ENCODE data around the gene FOXF2. TPM values are rescaled to one million over a fixed set of nuclear protein-coding genes. Genes with fewer than 3 reads are reported as not detected.

The FOXF2 gene
- not detected in 2 replicates for total RNA-seq
- total RNA-seq (2013), result not detected
- polyA plus RNA-seq, result not detected in 2 replicates
- polyA minus RNA-seq, result not detected in 2 replicates

DNA sequence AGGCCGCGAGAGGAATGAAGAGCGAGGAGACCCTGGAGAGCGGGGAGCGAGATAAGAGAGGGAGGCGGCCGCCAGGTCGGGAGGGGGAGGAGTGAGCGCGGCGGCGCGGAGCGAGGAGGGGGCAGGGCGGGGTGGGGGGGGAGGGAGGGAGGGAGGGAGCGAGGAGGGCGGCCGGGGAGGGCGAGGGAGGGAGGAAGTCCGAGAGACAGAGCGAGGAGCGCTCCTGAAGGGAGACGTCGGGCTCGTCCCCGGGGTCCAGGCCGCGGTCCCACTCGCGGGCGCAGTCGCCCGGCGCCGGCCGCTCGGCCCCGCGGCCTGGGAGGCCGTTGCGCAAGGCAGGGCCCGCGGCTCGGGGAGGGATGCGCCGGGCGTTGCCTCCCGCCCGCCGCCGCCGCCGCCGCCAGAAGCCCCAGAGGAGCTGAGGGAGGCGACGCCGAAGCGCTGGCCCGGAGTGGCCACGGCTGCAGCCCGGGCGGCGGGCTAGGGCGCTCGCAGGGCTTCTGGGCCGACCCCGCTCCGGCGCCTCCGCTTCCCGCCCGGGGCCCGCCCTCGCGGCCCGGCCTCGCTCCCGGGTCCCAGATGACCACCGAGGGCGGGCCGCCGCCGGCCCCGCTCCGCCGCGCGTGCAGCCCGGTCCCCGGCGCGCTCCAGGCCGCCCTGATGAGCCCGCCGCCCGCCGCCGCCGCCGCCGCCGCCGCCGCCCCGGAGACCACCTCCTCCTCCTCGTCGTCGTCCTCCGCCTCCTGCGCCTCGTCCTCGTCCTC, at the start of gene FOXF2:
Gene FOXF2, plus strand, starts transcription at position 208 of the 764 bp plus-strand sequence. Its CDS starts 372 bp downstream, at position 580.
- Histone ChIP-seq H3K36me3 (replicated peaks in 1 of 2; ENCODE audit: control extremely low read depth in 1 of 2, control insufficient read depth in 1 of 2, extremely low read depth in 1 of 2, insufficient read depth in 2 of 2, low read length in 1 of 2) (no peaks in the 10 kb centered on the region), H3K4me1 (ENCODE audit: control insufficient read depth in 2 of 2, insufficient read depth in 2 of 2, low read length in 2 of 2) (peaks cover 40 to 60% of the 10 kb centered on the region in 2 donors), H3K4me2 (replicated peaks; ENCODE audit: low read depth, low read length, poor library complexity, severe bottlenecking) (peak within 1 kb of the TSS; percentile 88), H3K27ac (ENCODE audit: low read length in 2 of 2) (no peak within 1 kb of the TSS), H4K20me1 (ENCODE audit: control insufficient read depth, insufficient read depth, low read length, poor library complexity, severe bottlenecking) (no peaks in the 10 kb centered on the region), H3K4me3 (ENCODE audit: control extremely low read depth in 1 of 5, extremely low read depth in 1 of 5, insufficient read depth in 1 of 5, low read depth in 2 of 5, low read length in 4 of 5) (peak within 1 kb of the TSS in 3 of 5 experiments; percentile 43 to 51 (median 46)), H3K9ac (ENCODE audit: low read length) (peak within 1 kb of the TSS; percentile 55), H3K27me3 (replicated peaks in 1 of 4; ENCODE audit: control extremely low read depth in 1 of 4, control insufficient read depth in 3 of 4, insufficient read depth in 4 of 4, low read length in 3 of 4) (peaks cover 0 to 86% (median 61%) of the 10 kb centered on the region in 4 experiments), H3K79me2 (ENCODE audit: control insufficient read depth, insufficient read depth, low read length) (no peaks in the 10 kb centered on the region), H2AFZ (ENCODE audit: insufficient read depth, low read depth, low read length, poor library complexity, severe bottlenecking) (peak within 1 kb of the TSS; percentile 68), H3K9me3 (ENCODE audit: control extremely low read depth in 1 of 3, control insufficient read depth in 2 of 3, insufficient read depth in 1 of 3, low read length in 2 of 3) (peaks cover 0 to 23% (median 0%) of the 10 kb centered on the region in 3 donors)
- Mint-ChIP-seq H3K4me3 (peak within 1 kb of the TSS; percentile 86), H3K27me3 (peaks cover 62% of the 10 kb centered on the region), H3K27ac (no peak within 1 kb of the TSS), H3K9me3 (ENCODE audit: insufficient read depth) (no peaks in the 10 kb centered on the region), H3K4me1 (peaks cover 33% of the 10 kb centered on the region)
- ATAC-seq (ENCODE audit: low read depth) (peak; percentile 22), DNase-seq (peak; percentile 35)
- TF ChIP-seq EZH2 (IDR thresholded peaks at IDR 0.05; ENCODE audit: borderline replicate concordance, insufficient read depth, low read depth, low read length, poor library complexity, severe bottlenecking), result no peak
- TF ChIP-seq, protein P1, sequence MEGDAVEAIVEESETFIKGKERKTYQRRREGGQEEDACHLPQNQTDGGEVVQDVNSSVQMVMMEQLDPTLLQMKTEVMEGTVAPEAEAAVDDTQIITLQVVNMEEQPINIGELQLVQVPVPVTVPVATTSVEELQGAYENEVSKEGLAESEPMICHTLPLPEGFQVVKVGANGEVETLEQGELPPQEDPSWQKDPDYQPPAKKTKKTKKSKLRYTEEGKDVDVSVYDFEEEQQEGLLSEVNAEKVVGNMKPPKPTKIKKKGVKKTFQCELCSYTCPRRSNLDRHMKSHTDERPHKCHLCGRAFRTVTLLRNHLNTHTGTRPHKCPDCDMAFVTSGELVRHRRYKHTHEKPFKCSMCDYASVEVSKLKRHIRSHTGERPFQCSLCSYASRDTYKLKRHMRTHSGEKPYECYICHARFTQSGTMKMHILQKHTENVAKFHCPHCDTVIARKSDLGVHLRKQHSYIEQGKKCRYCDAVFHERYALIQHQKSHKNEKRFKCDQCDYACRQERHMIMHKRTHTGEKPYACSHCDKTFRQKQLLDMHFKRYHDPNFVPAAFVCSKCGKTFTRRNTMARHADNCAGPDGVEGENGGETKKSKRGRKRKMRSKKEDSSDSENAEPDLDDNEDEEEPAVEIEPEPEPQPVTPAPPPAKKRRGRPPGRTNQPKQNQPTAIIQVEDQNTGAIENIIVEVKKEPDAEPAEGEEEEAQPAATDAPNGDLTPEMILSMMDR (IDR thresholded peaks at IDR 0.05), result no peak
- 5% methylated on average over 96 of the region's 112 CpGs for WGBS (ENCODE audit: insufficient coverage)
- ChIA-PET POLR2A (no interaction called here), CTCF (interaction anchor here (1.6 kb wide), 1 partner anchor 796 kb away, joined by 4 read pairs; no protein-coding TSS in a partner anchor)
- intact Hi-C loops (cut with micrococcal nuclease), result loop anchor here (5.0 kb wide), 1 partner anchor 223 kb away; no protein-coding TSS in a partner anchor

DNA sequence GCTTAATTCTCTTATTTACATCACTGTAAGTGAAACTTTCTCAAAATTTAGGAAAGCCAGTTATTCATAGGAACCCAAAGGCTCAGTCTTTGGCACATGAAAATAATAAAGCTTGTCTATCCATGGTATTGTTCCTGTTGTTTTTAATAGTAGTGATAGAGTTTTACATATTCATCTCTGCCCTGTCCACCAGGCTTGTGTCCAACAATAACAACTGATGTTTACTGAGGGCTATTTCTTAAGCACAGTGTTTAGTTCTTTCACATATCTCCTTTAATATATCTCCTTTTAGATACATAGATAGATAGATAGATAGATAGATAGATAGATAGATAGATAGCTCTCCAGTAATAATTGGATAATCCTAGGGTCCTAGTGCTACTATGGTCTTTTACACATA, 43.3 kb upstream of the FOXF2 start:
- H3K4me2 ChIP-seq (replicated peaks; ENCODE audit: low read depth, low read length, poor library complexity, severe bottlenecking), result no peak overlapping the region
- ChIA-PET CTCF (no interaction called here), POLR2A (no interaction called here)
- H3K27ac ChIP-seq (ENCODE audit: low read length in 2 of 2), result no peak overlapping the region
- H2AFZ ChIP-seq (ENCODE audit: insufficient read depth, low read depth, low read length, poor library complexity, severe bottlenecking), result no peak overlapping the region
- no peaks in the 10 kb centered on the region for H4K20me1 ChIP-seq (ENCODE audit: control insufficient read depth, insufficient read depth, low read length, poor library complexity, severe bottlenecking)
- DNase-seq (no peak), ATAC-seq (ENCODE audit: low read depth) (no peak)
- Mint-ChIP-seq H3K9me3 (ENCODE audit: insufficient read depth) (peaks cover 14% of the 10 kb centered on the region), H3K4me3 (no peak overlapping the region), H3K27ac (no peak overlapping the region), H3K27me3 (peaks cover 51% of the 10 kb centered on the region), H3K4me1 (no peaks in the 10 kb centered on the region)
- peaks cover 0 to 13% (median 7%) of the 10 kb centered on the region in 4 experiments for H3K27me3 ChIP-seq (replicated peaks in 1 of 4; ENCODE audit: control extremely low read depth in 1 of 4, control insufficient read depth in 3 of 4, insufficient read depth in 4 of 4, low read length in 3 of 4)
- no peaks in the 10 kb centered on the region for H3K79me2 ChIP-seq (ENCODE audit: control insufficient read depth, insufficient read depth, low read length)
- intact Hi-C loops (cut with micrococcal nuclease), result no loop called here
- peaks cover 0 to 13% (median 1%) of the 10 kb centered on the region in 3 donors for H3K9me3 ChIP-seq (ENCODE audit: control extremely low read depth in 1 of 3, control insufficient read depth in 2 of 3, insufficient read depth in 1 of 3, low read length in 2 of 3)
- H3K36me3 ChIP-seq (replicated peaks in 1 of 2; ENCODE audit: control extremely low read depth in 1 of 2, control insufficient read depth in 1 of 2, extremely low read depth in 1 of 2, insufficient read depth in 2 of 2, low read length in 1 of 2), result no peaks in the 10 kb centered on the region
- H3K4me1 ChIP-seq (ENCODE audit: control insufficient read depth in 2 of 2, insufficient read depth in 2 of 2, low read length in 2 of 2), result no peaks in the 10 kb centered on the region
- TF ChIP-seq, protein P1 (IDR thresholded peaks at IDR 0.05), result no peak
- no peak for TF ChIP-seq EZH2 (IDR thresholded peaks at IDR 0.05; ENCODE audit: borderline replicate concordance, insufficient read depth, low read depth, low read length, poor library complexity, severe bottlenecking)
- H3K4me3 ChIP-seq (ENCODE audit: control extremely low read depth in 1 of 5, extremely low read depth in 1 of 5, insufficient read depth in 1 of 5, low read depth in 2 of 5, low read length in 4 of 5), result no peak overlapping the region
- no peak overlapping the region for H3K9ac ChIP-seq (ENCODE audit: low read length)

Data from B cell (primary cell).